HUDEP-2 (cell line): ENCODE measurements around the gene STRADA.
"Not testable (repeated sequence)": the region's sequence is repeated elsewhere in the genome, so short reads cannot be mapped to it uniquely, and the experiment has no call there.

Experiments used
- DNase-seq, 76 experiments: peaks; one replicate each; lab custom pipeline; 2025; ENCODE audit not compliant: unreplicated experiment in 76 of 76; lab: John Stamatoyannopoulos, UW

The STRADA gene

DNA sequence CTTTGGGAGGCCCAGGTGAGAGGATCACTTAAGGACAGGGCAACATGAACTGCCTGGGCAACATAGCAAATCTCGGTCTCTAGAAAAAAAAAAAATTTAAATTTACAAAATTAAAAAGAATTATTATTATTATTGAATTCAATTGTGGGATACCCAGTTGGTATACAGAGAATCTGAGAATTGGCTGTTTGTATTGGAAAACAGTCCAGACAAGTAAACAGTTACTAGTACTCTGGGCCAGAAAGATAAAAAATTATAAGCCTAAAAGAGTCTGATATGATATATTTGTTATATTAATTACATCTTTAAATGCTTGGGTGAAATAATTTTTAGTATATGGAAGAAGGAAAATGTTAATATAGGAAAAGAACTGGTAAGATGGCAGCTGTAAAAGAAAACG lies 16.8 kb upstream of the STRADA start:
- no peak for DNase-seq

DNA sequence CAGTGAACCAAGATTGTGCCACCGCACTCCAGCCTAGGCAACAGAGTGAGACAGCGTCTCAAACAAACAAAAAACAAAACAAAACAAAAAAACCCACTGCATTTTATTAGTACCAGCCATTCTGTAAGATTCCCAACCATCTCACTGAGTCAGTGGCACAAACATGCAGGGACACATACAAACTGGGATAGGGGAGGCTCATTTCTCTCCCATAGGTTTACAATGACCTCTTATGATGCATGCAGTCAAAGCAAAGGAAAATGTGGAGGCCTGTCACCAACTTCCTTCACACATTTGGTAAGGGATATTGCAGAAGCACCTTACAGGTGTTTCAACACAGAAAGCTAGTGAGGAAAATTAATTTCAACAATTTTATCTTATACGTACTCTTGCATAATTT lies 12.4 kb upstream of the STRADA start:
- no peak for DNase-seq

DNA sequence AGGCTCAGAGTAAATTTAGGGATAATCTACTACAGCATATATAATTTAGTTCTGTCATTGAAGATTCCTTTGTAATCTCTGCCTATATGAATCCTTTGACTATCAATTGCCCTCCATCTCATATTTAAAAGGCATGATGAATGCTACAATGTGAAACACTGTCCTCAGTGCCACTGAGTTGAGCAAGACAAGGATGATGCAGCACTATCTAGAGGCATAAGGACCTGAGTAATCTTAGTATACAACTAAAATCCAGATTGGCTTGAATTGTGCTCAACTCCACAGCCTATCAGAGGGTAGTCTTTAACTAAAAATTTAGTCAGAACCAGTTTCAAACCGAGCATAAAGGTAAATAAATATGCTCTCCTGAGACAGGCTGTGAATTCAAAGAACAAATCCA lies 11.6 kb upstream of the STRADA start:
- DNase-seq, result no peak

DNA sequence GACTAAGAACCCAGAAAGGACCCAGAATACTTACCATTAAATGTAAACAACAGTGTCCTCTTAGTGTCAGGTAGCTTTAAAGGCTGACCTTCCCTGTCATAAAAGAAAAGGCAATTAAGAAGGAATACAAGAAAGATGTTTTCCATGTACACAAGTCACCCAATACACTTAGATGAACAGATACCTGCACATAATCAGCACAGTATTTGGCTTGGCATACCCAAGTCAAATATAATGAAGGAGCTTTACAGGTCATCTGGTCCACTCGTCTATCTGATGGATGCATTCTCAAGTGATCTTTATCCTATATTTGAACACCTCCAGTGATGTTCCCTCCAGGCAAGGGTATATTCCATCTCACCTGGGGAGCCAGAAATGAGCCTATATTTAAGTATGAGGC lies 11.1 kb upstream of the STRADA start:
- DNase-seq, result no peak

DNA sequence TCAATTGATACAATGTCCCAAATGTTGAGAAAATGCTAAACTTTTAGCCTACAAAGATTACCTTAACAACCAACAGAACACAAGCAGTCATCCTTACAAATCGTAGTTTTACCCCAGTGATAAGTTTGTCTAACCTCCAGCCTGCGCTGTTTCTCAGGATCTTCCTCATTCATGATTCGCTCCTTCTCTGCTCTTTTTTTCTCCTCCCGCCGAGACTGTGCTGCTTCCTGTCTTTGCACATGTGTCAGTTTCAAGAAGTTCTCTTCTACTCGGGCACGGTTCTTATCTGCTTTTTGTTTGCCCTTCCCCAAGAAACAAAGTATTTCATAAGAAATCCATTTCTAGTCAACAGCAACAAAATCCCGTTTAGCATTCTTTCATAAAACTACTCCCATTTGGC lies 10.2 kb upstream of the STRADA start:
- DNase-seq, result peak in 26 of 76 experiments; percentile 3 to 59 (median 20)

DNA sequence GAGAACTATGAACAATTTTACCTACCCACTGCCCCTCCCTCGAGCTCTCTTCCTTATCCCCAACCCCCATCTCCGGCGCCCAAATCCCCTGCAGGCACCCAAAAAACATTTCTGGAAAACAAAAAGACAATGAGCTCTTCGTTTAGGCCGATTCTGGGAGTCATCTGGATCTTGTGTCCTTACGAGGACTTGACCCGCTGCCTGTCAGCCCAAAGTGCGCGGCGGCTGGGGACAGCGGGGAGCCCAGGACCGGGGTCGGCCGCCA lies 524 bp downstream of the STRADA start:
- peak in 10 of 76 experiments; percentile 25 to 72 (median 32) for DNase-seq

DNA sequence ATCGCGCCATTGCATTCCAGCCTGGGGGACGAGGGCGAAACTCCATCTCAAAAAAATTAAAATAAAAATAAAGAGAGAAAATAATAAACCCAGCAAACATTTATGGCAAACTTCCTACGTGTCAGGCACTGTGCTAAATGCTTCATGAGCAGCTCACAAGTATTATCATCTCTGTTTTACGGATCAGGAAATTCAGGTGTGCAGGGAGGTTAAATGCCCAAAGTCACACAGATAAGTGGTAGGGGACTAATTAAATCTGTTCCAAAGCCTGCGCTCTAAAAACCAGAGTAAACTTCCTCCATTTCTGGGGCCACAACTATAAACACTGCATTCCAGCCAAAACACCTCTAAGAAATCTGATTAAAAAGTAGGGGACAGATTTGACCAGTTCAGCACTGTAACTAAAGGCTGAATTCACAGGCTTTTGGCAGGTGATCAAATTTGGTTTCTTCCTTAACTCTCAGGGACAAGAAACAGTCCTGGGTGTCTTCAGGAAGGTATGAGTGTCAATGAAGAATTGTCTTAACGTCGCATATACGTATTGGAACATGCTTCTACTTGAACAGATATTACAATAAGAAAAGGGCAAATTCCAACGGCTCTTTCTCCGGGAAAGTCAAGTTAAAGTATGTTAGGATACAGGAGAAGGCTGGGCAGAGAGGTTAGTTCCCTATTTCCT lies 996 bp downstream of the STRADA start:
- DNase-seq, result peak in 7 of 76 experiments; percentile 2 to 28 (median 15)

DNA sequence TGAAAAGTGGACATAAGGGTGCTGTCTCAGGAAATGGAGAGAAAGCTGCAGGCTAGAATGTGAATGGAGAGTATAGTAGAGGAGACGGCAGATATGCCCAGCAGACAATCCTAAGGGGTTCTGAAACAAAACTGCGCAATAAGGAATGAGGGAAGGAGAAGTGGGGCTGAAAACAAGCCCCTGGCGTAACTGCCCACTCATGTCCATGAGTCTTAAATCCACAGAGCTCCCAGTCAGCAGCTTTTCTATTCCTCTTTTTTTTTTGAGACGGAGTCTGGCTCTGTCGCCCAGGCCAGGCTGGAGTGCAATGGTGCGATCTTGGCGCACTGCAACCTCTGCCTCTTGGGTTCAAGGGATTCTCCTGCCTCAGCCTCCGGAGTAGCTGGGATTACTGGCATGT lies 5.9 kb downstream of the STRADA start:
- no peak for DNase-seq

DNA sequence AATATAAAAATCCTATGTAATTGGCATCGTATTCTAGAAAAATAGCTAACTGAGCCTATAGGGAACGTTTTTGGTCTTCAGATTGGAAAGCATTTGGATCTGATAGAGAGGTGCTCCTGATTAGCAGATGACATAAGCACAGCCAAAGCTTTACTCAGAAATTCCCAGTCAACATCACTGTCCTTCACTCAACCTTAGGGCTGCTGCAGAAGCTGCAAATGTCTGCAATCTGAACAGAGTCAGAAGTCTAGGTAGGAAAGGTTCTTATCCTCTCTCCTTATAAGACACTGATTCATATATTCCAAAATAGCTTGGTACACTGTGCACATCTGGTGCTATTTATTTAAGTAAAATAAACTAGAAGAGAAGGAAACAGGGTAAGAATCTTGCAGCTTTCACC lies 19.2 kb downstream of the STRADA start:
- no peak for DNase-seq

DNA sequence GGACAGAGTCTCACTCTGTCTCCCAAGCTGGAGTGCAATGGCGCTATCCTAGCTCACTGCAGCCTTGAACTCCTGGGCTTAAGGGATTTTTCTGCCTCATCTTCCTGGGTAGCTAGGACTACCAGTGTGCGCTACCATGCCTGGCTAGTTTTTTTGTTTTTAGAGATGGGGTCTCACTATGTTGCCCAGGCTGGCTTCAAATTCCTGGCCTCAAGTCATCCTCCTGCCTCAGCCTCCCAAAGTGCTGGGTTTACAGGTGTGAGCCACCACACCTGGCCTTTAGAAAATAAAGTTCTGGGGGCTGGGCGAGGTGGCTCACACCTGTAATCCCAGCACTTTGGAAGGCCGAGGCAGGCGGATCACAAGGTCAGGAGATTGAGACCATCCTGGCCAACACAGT lies 21.4 kb downstream of the STRADA start:
- not testable (repeated sequence) for DNase-seq

DNA sequence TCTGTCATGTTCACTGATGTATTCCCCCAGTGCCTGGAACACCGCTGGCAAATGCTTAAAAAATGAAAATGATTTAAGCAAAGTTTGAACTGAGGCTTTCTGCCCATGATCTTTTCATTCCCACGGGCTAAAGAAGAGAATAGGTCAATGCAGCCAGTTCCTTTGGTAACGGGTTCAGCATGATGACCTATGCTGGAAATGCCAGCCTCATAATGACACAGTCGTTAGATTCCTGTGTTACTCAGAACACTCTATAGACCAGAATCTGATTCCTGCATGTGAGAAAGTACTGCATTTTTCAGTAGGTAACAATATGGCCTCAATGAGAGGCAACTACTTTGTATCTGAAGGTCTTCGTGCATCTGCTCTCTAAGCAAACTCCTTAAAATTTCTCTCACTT lies 22.6 kb downstream of the STRADA start:
- no peak for DNase-seq

DNA sequence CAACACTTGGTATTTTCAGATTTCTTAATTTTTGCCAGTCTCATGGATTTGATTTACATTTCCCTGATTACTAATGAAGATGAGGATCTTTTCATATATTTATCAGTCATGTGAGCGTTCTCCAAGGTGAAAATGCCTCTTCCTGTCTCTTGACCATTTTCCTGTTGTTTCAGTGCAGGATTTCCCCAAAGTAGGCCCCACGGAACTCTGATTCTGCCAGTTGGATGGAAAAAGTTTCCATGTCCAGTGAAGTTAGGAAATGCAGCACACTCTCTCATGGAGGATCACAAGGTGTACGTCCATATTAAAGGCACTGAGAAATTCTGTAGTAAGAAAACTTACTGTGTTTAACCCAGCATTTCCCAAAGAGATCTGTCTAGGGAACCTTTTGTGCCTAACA lies 25.2 kb downstream of the STRADA start:
- DNase-seq, result no peak

DNA sequence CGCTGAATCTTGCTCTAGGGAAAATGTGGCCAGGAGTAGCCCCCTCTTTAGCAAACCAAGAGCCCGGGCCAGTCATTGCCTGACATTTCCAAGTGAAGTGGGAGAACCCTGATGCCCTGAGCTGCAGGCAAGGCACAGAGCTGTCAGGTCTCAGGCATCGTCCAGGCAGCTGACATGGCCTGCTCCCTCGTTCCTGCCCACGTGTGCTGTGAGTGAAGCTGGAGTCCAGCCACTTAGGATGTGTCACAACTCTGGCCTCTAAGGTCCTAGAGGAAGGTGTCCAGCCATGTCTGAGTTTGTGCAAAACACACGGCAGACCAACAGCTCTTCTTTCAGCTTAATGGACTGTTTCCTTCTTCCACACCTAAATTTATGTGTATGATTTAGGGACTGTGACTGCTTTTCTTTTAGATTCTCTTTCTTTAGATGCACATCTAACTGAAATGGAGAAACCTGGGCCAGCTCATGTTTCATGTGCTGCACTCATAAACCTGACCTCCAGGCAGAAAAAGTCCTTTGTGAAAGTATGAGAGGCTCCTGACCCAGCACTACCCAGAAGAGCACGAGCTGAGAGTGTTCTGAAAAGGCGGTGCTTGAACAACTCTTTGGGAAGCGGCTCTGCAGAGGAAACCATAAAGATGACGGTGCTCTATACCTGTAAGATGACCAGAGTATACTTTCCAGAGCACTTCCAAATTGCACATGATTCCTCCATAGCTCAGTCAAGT lies 26.9 kb downstream of the STRADA start:
- DNase-seq, result no peak

DNA sequence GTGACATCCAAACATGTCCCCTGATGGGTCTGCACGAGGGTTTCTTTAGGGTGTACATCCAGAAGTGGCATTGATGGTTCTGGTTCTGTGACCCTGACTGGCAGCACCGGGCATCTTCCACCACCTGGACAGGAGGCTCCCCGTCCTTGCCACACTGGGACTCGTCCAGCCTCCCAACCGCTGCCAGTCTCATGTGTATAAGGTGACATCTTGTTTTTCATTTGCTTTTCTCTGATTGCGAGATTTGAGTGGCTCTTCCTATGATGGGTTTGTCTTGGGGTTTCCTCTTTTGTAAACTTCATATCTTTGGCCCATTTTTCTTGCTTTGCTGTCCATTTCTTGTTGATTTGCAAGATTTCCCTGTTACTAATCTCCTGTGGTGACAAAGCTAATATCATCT lies 32.5 kb downstream of the STRADA start:
- no peak for DNase-seq

DNA sequence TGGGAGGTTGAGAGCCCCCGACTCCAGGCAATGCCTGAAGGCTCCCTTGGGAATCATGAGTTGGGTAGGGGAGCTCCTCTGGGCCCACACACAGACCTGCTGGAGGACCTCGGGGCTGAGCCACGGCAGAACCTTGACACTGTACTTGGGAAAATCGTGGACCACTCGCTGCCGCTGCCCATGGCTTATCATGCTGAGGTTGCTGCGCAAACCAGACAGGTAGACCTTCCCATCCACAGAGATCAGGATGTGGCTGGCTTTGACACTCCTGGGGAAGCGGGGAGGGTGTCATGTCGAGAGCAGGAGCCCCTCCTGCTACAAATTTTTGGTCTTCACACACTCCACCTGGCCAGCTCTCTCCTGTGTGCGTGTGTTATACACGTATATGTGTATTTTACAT lies 34.4 kb downstream of the STRADA start:
- no peak for DNase-seq

DNA sequence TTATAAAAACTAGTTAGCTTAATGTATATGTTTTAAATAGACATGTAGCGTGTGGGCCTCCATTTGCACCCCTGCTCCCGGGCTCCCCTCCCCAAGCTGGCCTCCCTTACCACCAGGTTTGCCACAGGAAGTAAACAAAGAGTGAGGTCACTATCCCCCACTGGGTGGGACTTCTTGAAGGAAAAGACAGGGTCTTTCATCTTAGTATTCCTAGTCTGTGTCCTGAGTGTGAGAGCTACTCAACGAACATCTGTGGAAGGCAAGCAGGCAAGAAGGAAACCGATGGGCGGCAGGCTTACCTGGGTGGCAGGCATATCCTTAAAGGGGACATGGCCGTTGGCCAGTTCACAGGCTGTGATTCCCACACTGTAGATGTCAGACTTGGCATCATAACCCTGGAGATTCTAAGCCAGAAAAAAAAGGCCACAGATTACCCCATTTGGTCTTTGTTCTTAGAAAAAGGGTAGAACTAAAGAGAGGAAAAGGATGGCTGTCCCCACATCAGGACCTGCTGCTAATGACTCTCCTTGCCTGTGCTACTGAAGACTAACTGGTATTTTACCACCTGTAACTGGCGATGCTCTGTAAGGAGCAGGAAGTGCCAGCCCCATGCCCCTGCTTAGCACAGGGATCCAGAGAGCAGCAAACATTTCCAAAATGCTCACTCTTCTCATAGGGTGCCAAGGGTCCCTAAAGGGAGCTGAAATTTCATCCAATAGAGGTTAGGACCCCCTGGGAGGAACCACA lies 35.1 kb downstream of the STRADA start:
- DNase-seq, result no peak

DNA sequence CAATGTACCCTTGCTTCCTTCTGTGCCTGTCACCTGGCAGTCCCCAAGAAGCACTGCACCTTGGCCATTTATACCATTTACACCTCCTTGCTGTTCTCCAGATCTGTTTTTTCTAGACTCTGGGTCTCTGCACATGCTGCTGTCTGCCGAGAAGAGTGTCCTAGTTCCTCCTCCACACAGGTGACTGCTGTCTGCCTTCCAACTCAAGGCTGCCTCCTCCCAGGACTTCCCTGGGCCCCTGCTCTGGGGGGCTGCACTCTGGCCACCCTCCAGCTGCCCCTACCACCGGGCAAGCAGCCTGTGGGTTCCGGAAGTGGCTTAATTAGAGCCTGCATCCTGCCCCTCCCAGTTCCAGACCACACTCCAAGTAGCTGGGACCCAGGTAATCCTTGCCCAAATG lies 35.9 kb downstream of the STRADA start:
- no peak for DNase-seq

DNA sequence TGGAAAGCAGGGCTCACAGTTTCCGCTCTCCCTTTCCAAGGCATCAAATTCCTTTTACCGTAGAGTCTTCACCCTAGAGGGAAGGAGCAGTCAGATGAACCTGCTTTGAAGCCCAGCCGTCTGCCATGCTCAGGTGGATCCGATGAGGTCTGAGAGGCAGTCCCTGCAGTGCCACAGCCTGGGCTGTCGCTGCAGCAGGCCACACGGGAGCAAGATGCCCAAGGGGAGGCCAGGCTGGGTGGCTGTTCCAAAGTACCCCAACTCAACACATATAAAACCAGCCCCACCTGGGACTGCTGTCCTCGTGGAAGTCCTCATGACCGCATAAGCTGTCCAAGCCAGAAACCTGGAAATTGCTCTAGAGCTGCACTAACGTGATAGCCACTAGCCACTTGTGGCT lies 36.8 kb downstream of the STRADA start:
- no peak for DNase-seq

DNA sequence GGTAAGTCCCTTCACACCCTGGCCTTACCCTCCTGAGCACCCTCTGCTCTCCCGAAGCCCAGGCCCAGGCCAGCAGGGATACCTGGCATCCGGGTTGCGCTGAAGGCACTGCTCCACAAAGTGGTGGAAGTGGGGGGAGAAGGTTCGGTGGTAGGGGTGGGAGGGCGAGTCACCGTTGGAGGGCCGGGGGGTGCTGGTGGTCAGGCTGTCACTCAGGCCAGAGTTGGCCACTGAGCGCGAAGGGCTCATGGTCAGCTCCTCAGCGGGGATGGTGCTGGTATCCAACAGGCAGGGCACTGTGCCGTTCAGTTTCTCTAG lies 37.4 kb downstream of the STRADA start:
- no peak for DNase-seq

DNA sequence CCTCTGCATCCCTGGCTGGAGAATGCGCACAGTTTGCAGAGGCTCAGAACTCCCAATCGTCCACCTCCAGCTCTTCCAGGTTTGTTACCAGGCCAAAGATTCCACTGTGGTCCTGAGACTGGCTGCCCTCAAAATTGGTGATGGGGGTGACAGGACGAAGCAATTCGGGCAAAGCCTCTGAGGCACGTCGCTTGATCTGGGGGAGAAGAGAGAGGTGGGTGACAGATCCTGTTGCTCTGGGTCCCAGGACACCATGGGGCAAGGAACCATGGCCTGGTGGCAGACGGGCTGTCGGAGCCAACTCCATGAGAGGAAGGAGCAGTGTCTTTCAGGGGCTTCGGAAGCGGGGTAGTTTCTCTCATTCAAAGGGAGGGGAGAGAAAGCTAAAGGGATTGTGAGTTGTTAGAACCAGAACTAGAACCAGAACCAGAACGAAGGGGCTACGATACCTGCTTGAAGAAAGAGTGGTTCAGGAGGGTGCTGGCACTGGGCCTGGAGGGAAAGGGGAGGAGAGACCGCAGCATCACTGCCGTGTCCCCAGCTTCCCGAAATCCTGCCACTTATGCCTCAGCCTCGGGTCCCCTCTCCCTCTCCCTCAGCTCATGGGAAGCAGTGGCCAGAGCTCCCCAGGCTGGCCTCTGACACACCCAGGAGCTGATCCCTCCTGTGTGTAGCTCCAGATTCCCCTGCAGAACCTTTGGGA lies 37.9 kb downstream of the STRADA start:
- DNase-seq, result no peak

DNA sequence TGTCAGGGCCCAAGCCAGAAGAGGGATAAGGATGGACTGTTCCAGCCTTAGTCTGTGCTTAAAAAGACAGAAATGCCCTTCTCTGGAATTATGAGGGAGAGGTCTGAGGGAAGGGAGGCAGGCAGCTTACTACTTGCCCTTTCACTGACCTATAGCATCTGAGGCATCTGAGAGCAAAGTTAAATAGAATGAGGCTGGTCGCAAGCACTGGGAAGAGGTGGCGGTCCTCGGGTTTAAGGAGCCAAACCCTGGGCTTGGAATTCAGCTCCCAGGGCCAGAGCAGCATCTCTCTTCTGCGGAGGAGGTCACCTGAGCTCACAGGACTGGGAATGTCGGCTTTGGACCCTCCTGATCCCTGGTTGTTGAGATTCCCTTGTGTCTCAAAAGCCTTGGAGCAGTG lies 38.6 kb downstream of the STRADA start:
- no peak for DNase-seq

DNA sequence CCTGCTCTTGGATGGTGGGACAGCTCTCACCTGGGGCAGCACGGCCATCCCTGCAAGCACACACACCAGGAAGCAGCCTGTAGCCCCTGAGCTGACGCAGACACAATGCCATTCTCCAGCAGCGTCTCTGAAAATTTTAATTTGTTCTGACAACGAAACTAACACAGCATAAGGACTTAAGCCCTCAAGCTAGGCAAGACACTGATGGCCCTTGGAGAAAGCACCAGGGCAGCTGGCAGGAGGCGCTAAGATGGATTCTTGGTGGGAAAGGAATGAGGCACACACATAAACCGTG lies 38.9 kb downstream of the STRADA start:
- no peak for DNase-seq
